GM18867 (cell line): Measurements from ENCODE around the gene STEAP3.

ENCODE experiments used
- ATAC-seq: cut with Tn5 transposase; IDR thresholded peaks from one replicate; pipeline ENCODE4 v1.9.1; 2021; ENCODE audit warnings: mild to moderate bottlenecking, moderate library complexity; ENCODE audit not compliant: unreplicated experiment

STEAP3 gene

DNA sequence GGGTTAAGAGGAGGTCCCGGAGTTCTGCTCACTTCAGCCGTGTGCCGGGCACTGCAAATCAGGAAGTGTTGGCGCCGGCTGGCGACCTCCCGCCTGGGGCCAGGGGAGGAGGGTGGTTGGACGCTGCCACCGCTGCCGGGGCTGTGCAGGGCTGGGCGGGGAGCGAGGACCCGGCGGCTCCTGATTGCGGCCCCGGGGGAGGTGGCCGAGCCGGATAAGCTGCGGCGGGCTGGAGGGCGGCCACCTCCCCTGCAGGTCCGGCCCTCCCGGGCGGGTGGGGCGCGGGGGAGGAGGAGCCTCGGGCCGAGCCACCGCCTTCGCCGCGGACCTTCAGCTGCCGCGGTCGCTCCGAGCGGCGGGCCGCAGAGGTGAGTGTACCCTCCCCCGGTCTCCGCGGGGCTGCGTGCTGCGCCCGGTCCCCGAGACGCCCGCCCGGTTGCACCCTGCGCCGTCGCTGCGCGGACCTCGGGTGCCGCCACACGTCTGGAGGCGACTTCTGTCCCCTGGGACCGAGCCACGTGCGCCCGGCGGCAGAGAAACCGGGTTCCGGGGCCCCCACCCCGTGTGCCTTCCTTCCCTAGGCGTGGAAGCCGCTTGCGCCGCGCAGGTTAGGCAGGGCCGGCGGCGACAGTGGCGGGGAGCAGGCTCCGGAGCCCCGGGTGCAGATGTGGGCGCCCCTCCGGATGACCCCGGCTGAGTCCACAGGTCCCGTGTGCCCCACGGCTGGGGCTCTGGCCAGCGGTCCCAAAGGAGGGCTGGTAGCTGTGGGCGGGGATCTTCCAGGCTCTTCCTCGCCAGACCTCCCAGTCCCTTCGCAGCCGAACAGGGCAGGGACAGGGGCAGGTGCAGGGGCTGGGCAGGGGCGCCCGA is at the start of gene STEAP3:
Gene STEAP3 (plus strand): TSS at position 314 of the 870 bp plus-strand sequence. CDS start 7,179 bp downstream, outside the sequence.
- peak; percentile 86 for ATAC-seq

DNA sequence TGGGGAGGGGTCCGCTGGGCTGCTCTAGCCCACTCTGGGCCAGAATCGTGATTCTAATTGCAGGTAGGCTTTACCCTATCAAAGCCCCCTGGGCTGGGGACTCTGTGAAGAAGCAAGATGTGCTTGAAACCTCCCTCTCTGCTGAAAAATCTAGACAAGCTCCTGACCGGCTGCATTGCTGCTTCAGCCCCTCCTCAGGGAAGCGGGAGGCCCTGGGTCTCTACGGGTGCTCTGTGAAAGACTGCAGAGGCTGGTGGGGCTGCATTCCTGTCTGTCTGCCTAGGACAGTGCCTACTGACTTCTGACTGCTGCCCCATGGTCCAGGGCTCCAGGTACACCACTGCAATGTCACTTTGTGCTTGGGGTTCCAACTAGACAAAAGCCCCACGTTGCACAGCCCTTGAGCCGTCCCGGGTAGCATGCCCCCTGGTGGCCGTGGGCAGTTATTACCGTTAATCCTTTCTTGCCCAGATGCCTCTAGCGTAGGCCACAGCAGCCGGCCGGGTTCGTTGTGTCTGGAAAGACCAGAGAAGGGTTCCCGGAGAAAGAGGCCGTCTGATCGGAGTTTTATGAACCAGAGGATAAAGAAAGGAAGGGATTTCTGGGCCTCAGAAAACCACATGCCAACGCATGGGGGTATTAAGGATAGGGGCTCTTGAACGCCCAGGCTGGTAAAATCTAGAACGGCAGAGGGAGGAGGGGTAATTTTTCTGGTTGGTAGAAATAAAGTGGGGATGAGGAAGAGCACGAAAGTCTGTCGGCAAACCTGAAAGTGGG is 49.2 kb upstream of the STEAP3 start:
- peak; percentile 86 for ATAC-seq

- ATAC-seq: no peak
Observed at GRCh38 chr2:119174993-119175347, 48.7 kb upstream of the STEAP3 start.

- ATAC-seq: no peak
Observed at GRCh38 chr2:119175517-119175916, 48.1 kb upstream of the STEAP3 start.

- no peak for ATAC-seq
Observed at GRCh38 chr2:119177171-119177837, 46.3 kb upstream of the STEAP3 start.

DNA sequence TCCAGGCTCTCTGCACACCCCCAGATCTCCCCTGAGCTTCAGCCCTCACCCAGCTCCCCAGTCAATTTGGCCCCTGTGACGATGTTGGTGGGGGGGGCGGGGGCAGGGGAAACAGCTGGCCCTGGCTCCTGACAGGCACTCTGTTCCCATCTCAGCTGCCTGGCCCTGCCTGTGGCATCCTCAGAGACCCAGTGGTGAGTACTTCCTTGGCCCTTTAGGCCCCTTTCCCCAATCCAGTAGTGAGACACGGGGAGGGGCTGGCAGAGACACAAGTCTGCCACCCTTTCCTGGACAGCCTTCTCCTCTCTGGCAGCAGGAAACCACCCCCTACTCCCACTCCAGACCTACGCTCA is 45.8 kb upstream of the STEAP3 start:
- ATAC-seq: no peak

GRCh38 chr2:119178776-119179175 is 44.9 kb upstream of the STEAP3 start:
- no peak for ATAC-seq

GRCh38 chr2:119179202-119179601 is 44.4 kb upstream of the STEAP3 start:
- no peak for ATAC-seq

DNA sequence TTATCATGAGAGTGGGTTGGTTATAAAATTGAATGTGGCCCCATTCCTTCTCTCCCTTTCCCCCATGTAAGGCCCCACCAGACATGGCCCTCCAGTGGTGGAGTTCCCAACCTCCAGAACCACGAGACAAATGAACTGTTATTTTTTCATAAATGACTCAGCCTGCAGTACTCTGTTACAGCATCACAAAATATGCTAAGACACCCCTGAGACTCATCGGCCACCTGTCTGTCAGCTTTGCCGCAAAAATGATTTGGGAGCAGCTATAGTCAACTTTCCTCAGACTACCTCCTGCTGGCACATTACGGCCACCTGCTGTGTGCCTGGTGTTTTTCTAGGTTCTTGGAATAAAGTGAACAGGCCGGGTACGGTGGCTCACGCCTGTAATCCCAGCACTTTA is 43.6 kb upstream of the STEAP3 start:
- no peak for ATAC-seq

GRCh38 chr2:119180892-119181291 is 42.7 kb upstream of the STEAP3 start:
- ATAC-seq: no peak

- ATAC-seq: no peak
Observed at GRCh38 chr2:119181391-119181790, 42.2 kb upstream of the STEAP3 start.

- no peak for ATAC-seq
Observed at GRCh38 chr2:119181791-119182445, 41.7 kb upstream of the STEAP3 start.

DNA sequence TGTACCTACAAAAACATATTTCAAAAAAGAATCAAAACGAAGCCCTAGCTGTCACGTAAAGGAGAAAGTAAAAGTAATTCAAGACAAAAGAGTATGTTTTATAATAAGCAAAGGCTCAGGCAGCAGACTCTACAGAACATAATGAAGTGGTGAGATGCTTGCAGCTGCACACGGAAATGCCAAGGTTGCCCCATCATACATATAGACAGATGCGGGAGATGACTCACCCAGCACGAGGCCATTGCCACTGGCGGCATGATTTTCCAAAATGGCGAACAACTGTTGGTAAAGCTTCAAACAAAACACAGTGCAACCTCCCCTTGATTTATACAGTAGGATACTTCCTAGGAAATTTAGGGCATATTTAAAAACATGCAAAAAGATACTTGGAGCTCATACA is 39.1 kb upstream of the STEAP3 start:
- ATAC-seq: no peak

DNA sequence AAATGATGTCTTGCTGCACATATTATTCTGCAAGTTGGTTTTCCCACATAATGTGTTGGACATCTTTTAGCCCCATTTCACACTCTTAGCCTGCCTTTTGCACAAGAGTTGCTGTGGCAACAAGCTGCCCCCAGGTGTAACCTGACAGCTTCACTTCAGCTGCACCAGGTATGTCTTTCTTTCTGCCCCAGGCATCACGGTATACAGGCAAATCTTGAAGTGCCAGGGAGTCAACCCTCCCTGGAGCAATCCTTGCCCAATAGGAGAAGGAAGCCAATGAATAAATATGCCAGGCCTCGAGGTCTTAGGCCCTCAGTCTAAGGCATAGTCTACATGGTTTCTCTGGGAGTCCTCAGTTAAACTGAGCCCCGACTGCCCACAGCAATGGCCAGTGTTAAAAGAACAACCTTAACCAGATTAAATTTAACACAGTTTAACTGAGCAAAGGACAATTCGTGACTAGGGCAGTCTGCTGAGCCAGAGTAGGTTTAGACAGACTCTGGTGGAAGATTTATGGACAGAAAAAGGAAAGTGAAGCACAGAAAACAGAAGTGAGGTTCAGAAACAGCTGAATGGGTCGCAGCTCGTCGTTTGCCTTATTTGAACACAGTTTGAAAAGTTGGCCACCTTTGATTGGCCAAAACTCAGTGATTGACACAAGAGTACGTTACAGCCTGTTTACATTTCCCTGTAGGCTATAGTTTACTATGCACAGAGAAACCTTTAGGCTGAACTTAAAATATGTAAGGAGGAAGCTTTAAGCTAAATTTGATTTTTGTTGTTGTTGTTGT is 33.1 kb upstream of the STEAP3 start:
- ATAC-seq: no peak

- ATAC-seq: no peak
Observed at GRCh38 chr2:119192893-119193292, 30.7 kb upstream of the STEAP3 start.

- no peak for ATAC-seq
Observed at GRCh38 chr2:119195001-119195400, 28.6 kb upstream of the STEAP3 start.

DNA sequence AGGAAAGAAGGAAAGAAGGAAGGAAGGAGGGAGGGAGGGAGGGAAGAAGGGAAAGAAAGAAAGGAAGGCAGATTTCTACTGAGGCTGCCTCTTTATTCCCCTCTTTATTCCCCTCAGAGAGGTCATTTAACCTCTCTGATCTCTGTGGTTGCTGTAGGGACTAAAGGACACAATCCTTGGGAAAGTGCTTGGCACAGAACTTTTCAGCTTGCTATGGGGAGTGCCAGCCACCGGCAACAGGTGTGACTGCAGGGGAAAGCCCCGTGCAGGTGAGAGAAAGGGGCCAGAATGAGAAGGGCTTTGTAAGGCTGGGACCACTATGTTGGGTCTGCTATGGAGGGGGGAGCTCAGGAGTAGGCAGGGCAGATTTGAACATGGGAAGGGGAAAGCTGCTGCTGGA is 27.7 kb upstream of the STEAP3 start:
- no peak for ATAC-seq

DNA sequence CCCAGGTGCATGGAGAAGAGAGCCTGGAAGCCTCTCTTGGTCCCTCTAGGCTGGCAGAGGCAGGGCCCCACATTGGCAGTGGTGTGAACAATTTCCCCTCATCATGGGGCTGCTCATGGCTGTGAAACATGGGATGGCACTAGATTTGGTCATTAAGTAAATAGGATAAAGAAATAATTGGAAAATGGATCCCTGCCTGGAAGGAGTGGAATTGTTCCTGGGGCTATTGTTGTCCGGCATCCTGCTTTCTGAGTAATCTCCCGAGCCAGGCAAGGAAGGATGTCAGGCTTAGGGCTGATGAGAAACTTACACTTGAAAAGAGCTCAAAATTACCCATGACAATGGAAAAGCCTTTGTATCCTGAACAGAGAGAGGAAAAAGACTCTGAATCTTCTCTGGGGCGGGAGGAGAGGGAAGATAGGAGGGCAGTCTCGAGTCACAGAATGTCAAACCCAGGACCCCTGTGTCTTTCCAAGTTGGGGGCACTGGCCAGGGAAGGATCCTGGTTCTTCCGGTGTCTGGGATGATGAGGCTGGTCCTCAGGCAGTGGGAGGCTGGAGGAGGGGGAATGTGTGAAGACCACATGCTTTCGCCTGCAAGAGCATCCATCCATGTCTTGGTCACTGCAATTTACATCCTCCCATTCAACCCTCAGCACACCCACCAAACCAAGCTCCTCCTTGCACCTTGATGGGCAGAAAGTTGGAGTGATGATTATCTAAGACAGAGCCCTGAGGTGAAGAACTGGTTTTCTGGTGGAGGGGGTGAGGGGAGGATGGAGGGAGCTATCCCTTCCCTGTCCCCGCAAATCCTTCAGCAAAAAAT is 27.1 kb upstream of the STEAP3 start:
- ATAC-seq: no peak

- no peak for ATAC-seq
Observed at GRCh38 chr2:119197126-119197405, 26.6 kb upstream of the STEAP3 start.
